SIG-M5 (cell line): Measurements from ENCODE around the gene PWWP2A.
A peak's percentile ranks its signal among the peaks of the same experiment; 100 is the strongest.
"Not testable (repeated sequence)": the region's sequence is repeated elsewhere in the genome, so short reads cannot be mapped to it uniquely, and the experiment has no call there.

Experiments used
- DNase-seq: peaks from one replicate; lab custom pipeline; 2025; lab: John Stamatoyannopoulos, UW

The PWWP2A gene

GRCh38 chr5:160119142-160119904 lies at the start of gene PWWP2A:
Gene PWWP2A, minus strand, starts transcription at chr5:160119450. Its CDS starts 62 bp downstream, at chr5:160119388.
- peak; percentile 97 for DNase-seq

GRCh38 chr5:160167624-160168165 lies 48.4 kb upstream of the PWWP2A start:
- DNase-seq: no peak

GRCh38 chr5:160166973-160167623 lies 47.8 kb upstream of the PWWP2A start:
- DNase-seq: no peak

GRCh38 chr5:160166069-160166972 lies 47.1 kb upstream of the PWWP2A start:
- no peak for DNase-seq

GRCh38 chr5:160165137-160166068 lies 46.2 kb upstream of the PWWP2A start:
- no peak for DNase-seq

- DNase-seq: no peak
Measured at GRCh38 chr5:160162910-160163309, 43.7 kb upstream of the PWWP2A start.

- DNase-seq: no peak
Measured at GRCh38 chr5:160161626-160162025, 42.4 kb upstream of the PWWP2A start.

- not testable (repeated sequence) for DNase-seq
Measured at GRCh38 chr5:160160875-160161274, 41.6 kb upstream of the PWWP2A start.

GRCh38 chr5:160159991-160160792 lies 40.9 kb upstream of the PWWP2A start:
- no peak for DNase-seq

- no peak for DNase-seq
Measured at GRCh38 chr5:160158087-160158486, 38.8 kb upstream of the PWWP2A start.

- no peak for DNase-seq
Measured at GRCh38 chr5:160155017-160155750, 35.9 kb upstream of the PWWP2A start.

- no peak for DNase-seq
Measured at GRCh38 chr5:160152901-160153300, 33.7 kb upstream of the PWWP2A start.

- no peak for DNase-seq
Measured at GRCh38 chr5:160152287-160152686, 33.0 kb upstream of the PWWP2A start.

- DNase-seq: no peak
Measured at GRCh38 chr5:160151017-160151416, 31.8 kb upstream of the PWWP2A start.

- DNase-seq: no peak
Measured at GRCh38 chr5:160150381-160150780, 31.1 kb upstream of the PWWP2A start.

GRCh38 chr5:160144436-160144835 lies 25.2 kb upstream of the PWWP2A start:
- not testable (repeated sequence) for DNase-seq

- no peak for DNase-seq
Measured at GRCh38 chr5:160134332-160134731, 15.1 kb upstream of the PWWP2A start.

- no peak for DNase-seq
Measured at GRCh38 chr5:160133918-160134304, 14.7 kb upstream of the PWWP2A start.

GRCh38 chr5:160133071-160133917 lies 14.0 kb upstream of the PWWP2A start:
- no peak for DNase-seq
